K562 (cell line): ENCODE data around the gene ENO2. TPM values are rescaled to one million over a fixed set of nuclear protein-coding genes. Genes with fewer than 3 reads are reported as not detected.
A peak's percentile ranks its signal among the peaks of the same experiment; 100 is the strongest.

Experiments used
- ATF1 ChIP-seq, 2 experiments: fragments of 450-650 bp in 1 of 2; IDR thresholded peaks; 2 replicates each; pipeline ENCODE4 v1.6.1; 2016; ENCODE audit warnings: missing compliant biosample characterization in 1 of 2, missing genetic modification characterization in 1 of 2
- DMBX1 ChIP-seq: fragments of 250-450 bp; sonication (Bioruptor Pico); IDR thresholded peaks from 2 replicates; pipeline ENCODE4 v1.8.0; 2022; ENCODE audit warnings: inconsistent platforms, mild to moderate bottlenecking, moderate library complexity, borderline replicate concordance
- DNMT1 ChIP-seq: fragments of 450-650 bp; IDR thresholded peaks from 2 replicates; pipeline ENCODE4 v1.6.1; 2016; ENCODE audit warnings: antibody characterized with exemption, mild to moderate bottlenecking
- EP400 ChIP-seq: fragments of 450-650 bp; IDR thresholded peaks from 2 replicates; pipeline ENCODE4 v1.6.1; 2017; ENCODE audit warnings: antibody characterized with exemption, mild to moderate bottlenecking, moderate library complexity
- ESRRA ChIP-seq: fragments of 450-650 bp; IDR thresholded peaks from 2 replicates; pipeline ENCODE4 v1.6.1; 2014; ENCODE audit warnings: low read depth, mild to moderate bottlenecking, moderate library complexity, borderline replicate concordance
- HCFC1 ChIP-seq: IDR thresholded peaks from 2 replicates; pipeline ENCODE4 v1.6.1; 2012; ENCODE audit warnings: low read depth, low read length, improper control_type of control experiment
- HDAC1 ChIP-seq, 2 experiments: fragments of 450-650 bp; IDR thresholded peaks; 2 replicates each; pipeline ENCODE4 v1.6.1; 2016 to 2017; ENCODE audit warnings: inconsistent platforms in 1 of 2, mild to moderate bottlenecking in 1 of 2, moderate library complexity in 1 of 2
- KLF13 ChIP-seq: fragments of 450-650 bp; IDR thresholded peaks from 2 replicates; pipeline ENCODE4 v1.6.1; 2016; ENCODE audit warnings: missing genetic modification characterization, low read depth, mild to moderate bottlenecking, missing compliant biosample characterization, moderate library complexity, borderline replicate concordance
- MLLT1 ChIP-seq, 2 experiments: fragments of 450-650 bp; IDR thresholded peaks; 2 replicates each; pipeline ENCODE4 v1.6.1; 2016
- NR2C1 ChIP-seq, 2 experiments: fragments of 450-650 bp; IDR thresholded peaks; 2 replicates each; pipeline ENCODE4 v1.6.1; 2017; ENCODE audit warnings: mild to moderate bottlenecking in 2 of 2, antibody characterized with exemption in 1 of 2, inconsistent platforms in 1 of 2, missing compliant biosample characterization in 1 of 2, missing genetic modification characterization in 1 of 2
- POLR2AphosphoS5 ChIP-seq: IDR thresholded peaks from 2 replicates; pipeline ENCODE4 v1.6.1; 2011; ENCODE audit warnings: mild to moderate bottlenecking, low read depth, low read length, moderate library complexity; ENCODE audit not compliant: control insufficient read depth, insufficient read depth
- SIN3B ChIP-seq: fragments of 450-650 bp; IDR thresholded peaks from 2 replicates; pipeline ENCODE4 v1.6.1; 2017; ENCODE audit warnings: low read depth, mild to moderate bottlenecking, moderate library complexity
- SP1 ChIP-seq: sonication (generic); formaldehyde crosslinking; IDR thresholded peaks from 2 replicates; pipeline ENCODE4 v1.8.1; 2022; ENCODE audit warnings: mild to moderate bottlenecking, missing genetic modification reagents
- TOE1 ChIP-seq, 2 experiments: fragments of 450-650 bp in 1 of 2; sonication (generic) in 1 of 2; formaldehyde crosslinking in 1 of 2; IDR thresholded peaks; 2 replicates each; pipeline versions ENCODE4 v1.7.1 to v1.8.0; 2016 to 2022; ENCODE audit warnings: borderline replicate concordance in 2 of 2, mild to moderate bottlenecking in 2 of 2, antibody characterized with exemption in 1 of 2, inconsistent platforms in 1 of 2, low read depth in 1 of 2, missing genetic modification reagents in 1 of 2, moderate library complexity in 1 of 2
- ZNF175 ChIP-seq: fragments of 200-800 bp; sonication (Bioruptor generic); IDR thresholded peaks from 2 replicates; pipeline ENCODE4 v1.6.1; 2016; ENCODE audit warnings: low read depth, mild to moderate bottlenecking, missing genetic modification characterization, missing compliant biosample characterization
- ZNF445 ChIP-seq: fragments of 250-450 bp; sonication (Bioruptor Pico); IDR thresholded peaks from 2 replicates; pipeline ENCODE4 v1.4.0; 2020; ENCODE audit warnings: low read depth, mild to moderate bottlenecking, moderate library complexity
- polyA plus RNA-seq, 8 experiments: library from polyadenylated mRNA; depleted of rRNA in 4 of 8; stranded (reverse) in 5 of 8; unstranded in 3 of 8; fragments of >200 nt; fragmentation: Nextera tagmentation in 2 of 8; fragmentation: Illumina TruSeq in 1 of 8; extraction: Ambion mirVana in 2 of 8; extraction: Trizol in 1 of 8; gene quantifications; 2 replicates each; pipeline versions ENCODE4 v1.2.1 to v1.2.3, GENCODE V29; 2011 to 2014; ENCODE audit warnings: inconsistent platforms in 1 of 8, missing spikeins in 1 of 8
- total RNA-seq, 7 experiments: library from RNA; depleted of rRNA in 6 of 7; stranded (reverse); fragments of >200 nt in 6 of 7; fragmentation: Illumina TruSeq in 2 of 7; extraction: Trizol in 2 of 7; gene quantifications; 2 replicates each; pipeline versions ENCODE4 v1.2.1 to v1.2.3, GENCODE V29; 2011 to 2021; ENCODE audit warnings: low replicate concordance in 1 of 7
- TF ChIP-seq, protein P1 (sequence below): fragments of 450-650 bp; IDR thresholded peaks from 2 replicates; pipeline ENCODE4 v1.6.1; 2017; ENCODE audit warnings: antibody characterized with exemption, mild to moderate bottlenecking
- TF ChIP-seq, protein P2 (sequence below): sonication (generic); formaldehyde crosslinking; IDR thresholded peaks from 2 replicates; pipeline ENCODE4 v1.8.0; 2022; ENCODE audit warnings: missing genetic modification reagents, mild to moderate bottlenecking, moderate library complexity, borderline replicate concordance

Gene ENO2
- total and polyA plus RNA-seq, 9 of the 15 experiments (the other 6 are each of a cell fraction or from before 2014, with no cell fraction given) = 10.9 to 43.3 (median 21.0) TPM

GRCh38 chr12:6873094-6874014, 41.0 kb upstream of the ENO2 start, which contains the start of gene SPSB2 (continued):
- TF ChIP-seq, protein P1, sequence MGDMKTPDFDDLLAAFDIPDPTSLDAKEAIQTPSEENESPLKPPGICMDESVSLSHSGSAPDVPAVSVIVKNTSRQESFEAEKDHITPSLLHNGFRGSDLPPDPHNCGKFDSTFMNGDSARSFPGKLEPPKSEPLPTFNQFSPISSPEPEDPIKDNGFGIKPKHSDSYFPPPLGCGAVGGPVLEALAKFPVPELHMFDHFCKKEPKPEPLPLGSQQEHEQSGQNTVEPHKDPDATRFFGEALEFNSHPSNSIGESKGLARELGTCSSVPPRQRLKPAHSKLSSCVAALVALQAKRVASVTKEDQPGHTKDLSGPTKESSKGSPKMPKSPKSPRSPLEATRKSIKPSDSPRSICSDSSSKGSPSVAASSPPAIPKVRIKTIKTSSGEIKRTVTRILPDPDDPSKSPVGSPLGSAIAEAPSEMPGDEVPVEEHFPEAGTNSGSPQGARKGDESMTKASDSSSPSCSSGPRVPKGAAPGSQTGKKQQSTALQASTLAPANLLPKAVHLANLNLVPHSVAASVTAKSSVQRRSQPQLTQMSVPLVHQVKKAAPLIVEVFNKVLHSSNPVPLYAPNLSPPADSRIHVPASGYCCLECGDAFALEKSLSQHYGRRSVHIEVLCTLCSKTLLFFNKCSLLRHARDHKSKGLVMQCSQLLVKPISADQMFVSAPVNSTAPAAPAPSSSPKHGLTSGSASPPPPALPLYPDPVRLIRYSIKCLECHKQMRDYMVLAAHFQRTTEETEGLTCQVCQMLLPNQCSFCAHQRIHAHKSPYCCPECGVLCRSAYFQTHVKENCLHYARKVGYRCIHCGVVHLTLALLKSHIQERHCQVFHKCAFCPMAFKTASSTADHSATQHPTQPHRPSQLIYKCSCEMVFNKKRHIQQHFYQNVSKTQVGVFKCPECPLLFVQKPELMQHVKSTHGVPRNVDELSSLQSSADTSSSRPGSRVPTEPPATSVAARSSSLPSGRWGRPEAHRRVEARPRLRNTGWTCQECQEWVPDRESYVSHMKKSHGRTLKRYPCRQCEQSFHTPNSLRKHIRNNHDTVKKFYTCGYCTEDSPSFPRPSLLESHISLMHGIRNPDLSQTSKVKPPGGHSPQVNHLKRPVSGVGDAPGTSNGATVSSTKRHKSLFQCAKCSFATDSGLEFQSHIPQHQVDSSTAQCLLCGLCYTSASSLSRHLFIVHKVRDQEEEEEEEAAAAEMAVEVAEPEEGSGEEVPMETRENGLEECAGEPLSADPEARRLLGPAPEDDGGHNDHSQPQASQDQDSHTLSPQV = peak; percentile 37; the same call in 1 of the 2 replicates
- TF ChIP-seq MLLT1 (IDR thresholded peaks at IDR 0.05) (no peak), KLF13 (tag) (peak; percentile 57; the same call in 1 of the 2 replicates), DMBX1 (CRISPR knock-in tag) (no peak), ATF1 (CRISPR knock-in tag; IDR thresholded peaks at IDR 0.05) (no peak), ATF1 (tag; IDR thresholded peaks at IDR 0.05) (0 out of 2 replicates have a peak, but pooled peaks have one; percentile 22), HDAC1 (IDR thresholded peaks at IDR 0.05) (peak in 1 of 2 experiments; percentile 6; a peak in 1 of 4 replicates), POLR2AphosphoS5 (peak; percentile 36), TOE1 (IDR thresholded peaks at IDR 0.05; ENCODE audit: borderline replicate concordance) (peak; percentile 62; the same call in 1 of the 2 replicates), TOE1 (CRISPR knock-in tag; IDR thresholded peaks at IDR 0.05; ENCODE audit: borderline replicate concordance, low read depth) (no peak), EP400 (0 out of 2 replicates have a peak, but pooled peaks have one; percentile 31), ZNF445 (no peak), DNMT1 (no peak), HCFC1 (peak; percentile 26; the same call in 1 of the 2 replicates), ESRRA (peak; percentile 17; the same call in 1 of the 2 replicates), SP1 (CRISPR knock-in tag) (peak; percentile 89), SIN3B (no peak), NR2C1 (IDR thresholded peaks at IDR 0.05) (peak; percentile 28; the same call in 1 of the 2 replicates), NR2C1 (tag; IDR thresholded peaks at IDR 0.05) (0 out of 2 replicates have a peak, but pooled peaks have one; percentile 40), ZNF175 (CRISPR knock-in tag) (no peak)
- TF ChIP-seq, protein P2, sequence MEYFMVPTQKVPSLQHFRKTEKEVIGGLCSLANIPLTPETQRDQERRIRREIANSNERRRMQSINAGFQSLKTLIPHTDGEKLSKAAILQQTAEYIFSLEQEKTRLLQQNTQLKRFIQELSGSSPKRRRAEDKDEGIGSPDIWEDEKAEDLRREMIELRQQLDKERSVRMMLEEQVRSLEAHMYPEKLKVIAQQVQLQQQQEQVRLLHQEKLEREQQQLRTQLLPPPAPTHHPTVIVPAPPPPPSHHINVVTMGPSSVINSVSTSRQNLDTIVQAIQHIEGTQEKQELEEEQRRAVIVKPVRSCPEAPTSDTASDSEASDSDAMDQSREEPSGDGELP (CRISPR knock-in tag) = peak; percentile 66; the same call in 1 of the 2 replicates
